Measurements from ENCODE around the gene HLA-B.
"Not testable (repeated sequence)": the region's sequence is repeated elsewhere in the genome, so short reads cannot be mapped to it uniquely, and the experiment has no call there.

The HLA-B gene

DNA sequence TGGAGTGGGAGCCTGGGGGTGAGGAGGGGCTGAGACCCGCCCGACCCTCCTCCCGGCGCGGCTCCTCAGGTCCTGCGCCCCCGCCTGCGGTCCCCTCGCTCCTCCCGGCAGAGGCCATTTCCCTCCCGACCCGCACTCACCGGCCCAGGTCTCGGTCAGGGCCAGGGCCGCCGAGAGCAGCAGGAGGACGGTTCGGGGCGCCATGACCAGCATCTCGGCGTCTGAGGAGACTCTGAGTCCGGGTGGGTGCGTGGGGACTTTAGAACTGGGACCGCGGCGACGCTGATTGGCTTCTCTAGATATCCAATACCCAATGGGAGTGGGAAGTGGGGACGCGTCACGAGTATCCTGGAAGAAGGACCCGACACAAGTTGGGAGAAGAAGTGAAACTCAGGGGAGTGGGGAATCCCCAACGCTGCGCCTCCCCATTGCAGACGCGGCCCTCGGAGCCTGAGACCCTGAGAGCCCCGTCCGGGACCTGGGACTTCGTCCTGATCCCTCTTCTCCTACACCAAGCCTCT is at the start of gene HLA-B:
TSS of gene HLA-B (minus strand) at position 234 of the 521 bp plus-strand sequence. CDS start at position 213, 21 bp downstream.
- peak; percentile 55 to 71 for DNase-seq (ENCODE audit: low read depth in 2 of 2)

DNA sequence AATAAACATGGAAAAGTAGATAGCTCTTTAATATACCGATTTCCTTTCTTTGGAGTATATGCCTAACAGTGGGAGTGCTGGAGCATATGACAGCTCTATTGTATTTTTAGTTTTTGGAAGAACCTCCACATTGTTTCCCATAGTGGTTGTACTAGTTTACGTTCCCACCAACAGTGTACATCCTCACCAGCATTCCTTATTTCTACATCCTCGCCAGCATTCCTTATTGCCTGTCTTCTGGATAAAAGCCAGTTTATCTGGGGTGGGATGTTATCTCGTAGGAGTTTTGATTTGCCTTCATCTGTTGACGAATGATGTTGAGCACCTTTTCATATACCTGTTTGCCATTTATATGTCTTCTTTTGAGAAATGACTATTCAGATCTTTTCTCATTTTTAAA is 49.0 kb upstream of the HLA-B start:
- DNase-seq (ENCODE audit: low read depth in 2 of 2) = no peak

DNA sequence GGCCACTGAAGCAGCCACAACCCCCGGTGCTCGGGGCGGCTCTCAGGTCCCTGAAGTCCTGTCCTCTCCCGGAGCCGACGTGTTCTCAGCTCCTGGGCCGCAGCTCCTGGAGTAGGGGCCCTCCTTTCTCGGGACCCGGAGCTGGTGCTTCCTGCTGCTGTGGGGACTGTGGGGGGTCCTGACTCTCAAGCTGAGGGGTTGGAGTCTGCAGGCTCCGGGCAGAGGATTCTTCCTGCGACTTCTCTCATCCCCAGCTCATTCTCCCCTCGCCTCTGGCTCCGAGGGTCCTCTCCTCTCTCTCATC is 47.0 kb upstream of the HLA-B start:
- not testable (repeated sequence) for DNase-seq (ENCODE audit: low read depth in 2 of 2)

DNA sequence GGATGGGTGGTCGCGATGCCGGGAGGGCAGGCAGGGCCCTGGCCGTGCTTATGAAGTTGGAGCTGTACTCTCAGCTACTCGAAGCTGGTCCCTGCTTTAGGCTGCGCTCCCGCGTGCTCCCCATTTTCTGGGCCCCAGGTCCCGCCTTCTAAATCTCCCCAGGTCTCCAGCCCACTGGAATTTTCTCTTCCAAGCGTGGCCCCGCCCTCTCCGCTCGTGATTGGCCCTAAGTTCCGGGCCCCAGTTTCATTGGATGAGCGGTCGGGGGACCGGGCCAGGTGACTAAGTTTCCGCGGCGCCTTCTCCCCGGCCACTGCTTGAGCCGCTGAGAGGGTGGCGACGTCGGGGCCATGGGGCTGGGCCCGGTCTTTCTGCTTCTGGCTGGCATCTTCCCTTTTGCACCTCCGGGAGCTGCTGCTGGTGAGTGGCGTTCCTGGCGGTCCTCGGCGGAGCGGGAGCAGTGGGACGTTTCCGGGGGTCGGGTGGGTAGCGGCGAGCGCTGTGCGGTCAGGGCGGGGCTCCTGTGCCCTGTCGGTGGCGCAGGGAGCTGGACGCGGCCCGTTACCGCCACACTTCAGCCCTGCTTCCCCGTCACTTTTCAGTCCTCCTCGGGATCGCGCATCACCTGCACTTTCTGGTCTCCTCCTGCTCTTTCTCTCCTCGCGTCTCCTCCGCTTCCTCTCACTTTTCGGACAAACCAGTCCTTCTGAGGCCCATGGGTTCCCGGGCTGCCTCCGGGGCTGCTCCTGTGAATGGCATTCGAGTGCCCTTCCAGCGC is 46.5 kb upstream of the HLA-B start, which contains the start of gene MICA:
TSS of gene MICA (plus strand) at position 313 of the 778 bp plus-strand sequence. CDS start at position 351, 38 bp downstream.
- DNase-seq (ENCODE audit: low read depth in 2 of 2) = peak; percentile 43 to 45

DNA sequence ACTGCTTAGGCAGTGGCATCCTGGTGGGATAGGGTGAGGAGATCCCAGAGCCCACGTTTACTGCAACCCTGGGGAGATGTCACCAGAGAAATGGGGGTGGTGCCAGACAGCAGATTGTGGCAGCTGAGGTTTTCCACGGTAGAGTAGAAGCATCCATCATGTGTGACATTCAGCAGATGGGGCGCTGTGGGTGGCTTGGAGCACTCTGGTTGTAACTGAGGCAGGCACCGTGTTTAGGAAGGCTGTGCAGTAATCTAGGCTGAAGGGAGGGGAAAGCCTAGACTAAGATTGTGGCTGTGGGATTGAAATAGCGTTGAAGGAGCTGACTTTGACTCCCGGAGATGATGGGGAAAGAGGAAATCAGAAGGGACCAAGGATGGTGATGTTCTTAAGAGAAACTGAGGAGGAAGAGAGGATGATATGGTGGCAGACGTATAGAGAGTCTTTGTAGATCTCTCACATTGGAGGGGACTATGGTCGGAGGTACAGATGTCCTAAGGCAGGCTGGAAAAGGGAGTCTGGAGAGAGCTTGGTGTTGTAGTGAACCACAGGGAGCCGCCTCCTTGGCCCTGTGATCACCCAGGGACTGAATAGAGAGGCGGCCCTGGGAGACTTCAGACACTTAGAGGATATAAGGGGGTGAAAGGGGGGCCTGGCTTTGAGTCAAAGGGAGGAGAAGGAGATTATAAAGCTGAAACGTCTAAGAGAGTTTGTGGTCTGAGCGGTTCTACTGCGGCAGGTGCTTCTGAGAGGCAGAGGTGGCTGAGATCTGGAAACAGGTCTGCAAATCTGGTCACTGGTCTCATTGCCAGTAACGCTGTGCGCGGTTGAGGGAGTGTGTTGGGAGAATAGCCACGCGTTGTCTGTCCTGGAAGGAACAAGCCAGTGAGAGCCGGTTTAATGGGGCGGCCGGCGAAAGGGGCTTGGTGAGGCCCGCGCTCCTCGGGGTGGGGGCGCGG is 45.6 kb upstream of the HLA-B start:
- DNase-seq (ENCODE audit: low read depth in 2 of 2) = no peak

DNA sequence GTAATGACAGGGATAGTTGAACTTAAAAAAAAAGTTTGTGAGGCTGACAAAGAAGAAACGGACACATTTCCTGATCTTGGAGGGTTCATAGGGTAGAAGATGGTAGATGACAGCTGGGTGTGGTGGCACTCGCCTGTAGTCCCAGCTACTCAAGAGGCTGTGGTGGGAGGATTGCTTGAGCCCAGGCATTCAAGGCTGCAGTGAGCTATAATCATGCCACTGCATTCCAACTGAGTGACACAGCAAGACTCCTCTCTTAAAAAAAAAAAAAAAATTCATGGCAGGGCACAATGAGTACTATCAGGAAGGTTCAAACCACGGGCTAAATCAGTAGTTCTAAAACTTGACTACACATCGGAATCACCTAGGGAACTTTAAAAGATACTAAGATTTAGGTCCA is 44.4 kb upstream of the HLA-B start:
- no peak for DNase-seq (ENCODE audit: low read depth in 2 of 2)

DNA sequence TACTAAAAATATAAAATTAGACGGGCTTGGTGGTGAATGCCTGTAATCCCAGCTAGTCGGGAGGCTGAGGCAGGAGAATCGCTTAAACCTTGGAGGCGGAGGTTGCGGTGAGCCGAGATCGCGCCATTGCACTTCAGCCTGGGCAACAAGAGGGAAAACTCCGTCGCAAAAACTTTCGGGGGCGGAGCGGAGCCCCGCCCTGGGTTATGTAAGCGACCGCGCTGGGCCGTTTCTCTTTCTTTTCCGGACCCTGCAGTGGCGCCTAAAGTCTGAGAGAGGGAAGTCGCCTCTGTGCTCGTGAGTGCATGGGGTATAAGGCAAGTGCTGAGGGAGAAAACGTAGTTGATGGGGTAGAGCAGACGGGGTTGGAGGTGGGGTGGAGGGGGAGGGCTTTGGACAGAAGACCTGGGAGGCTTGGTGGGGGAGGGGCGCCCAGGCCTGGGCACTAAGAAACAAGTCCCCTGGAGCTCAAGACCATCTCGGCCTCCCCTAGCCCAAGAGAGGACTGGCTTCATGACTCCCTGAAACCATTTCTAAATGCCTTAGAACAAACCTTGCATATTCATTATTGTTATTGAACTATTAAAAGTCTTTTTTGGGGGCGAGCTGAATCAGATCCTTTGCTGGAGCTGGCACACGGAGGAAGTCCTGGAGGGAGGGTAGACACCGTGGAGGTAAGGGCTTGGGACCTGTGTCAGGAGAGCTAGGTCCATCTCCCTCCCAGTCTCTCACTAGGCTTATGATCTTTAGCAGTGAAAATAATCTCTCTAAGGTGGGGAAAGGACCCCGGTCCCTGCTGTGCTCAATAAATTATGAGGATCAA is 43.7 kb upstream of the HLA-B start:
- peak; percentile 50 to 53 for DNase-seq (ENCODE audit: low read depth in 2 of 2)

DNA sequence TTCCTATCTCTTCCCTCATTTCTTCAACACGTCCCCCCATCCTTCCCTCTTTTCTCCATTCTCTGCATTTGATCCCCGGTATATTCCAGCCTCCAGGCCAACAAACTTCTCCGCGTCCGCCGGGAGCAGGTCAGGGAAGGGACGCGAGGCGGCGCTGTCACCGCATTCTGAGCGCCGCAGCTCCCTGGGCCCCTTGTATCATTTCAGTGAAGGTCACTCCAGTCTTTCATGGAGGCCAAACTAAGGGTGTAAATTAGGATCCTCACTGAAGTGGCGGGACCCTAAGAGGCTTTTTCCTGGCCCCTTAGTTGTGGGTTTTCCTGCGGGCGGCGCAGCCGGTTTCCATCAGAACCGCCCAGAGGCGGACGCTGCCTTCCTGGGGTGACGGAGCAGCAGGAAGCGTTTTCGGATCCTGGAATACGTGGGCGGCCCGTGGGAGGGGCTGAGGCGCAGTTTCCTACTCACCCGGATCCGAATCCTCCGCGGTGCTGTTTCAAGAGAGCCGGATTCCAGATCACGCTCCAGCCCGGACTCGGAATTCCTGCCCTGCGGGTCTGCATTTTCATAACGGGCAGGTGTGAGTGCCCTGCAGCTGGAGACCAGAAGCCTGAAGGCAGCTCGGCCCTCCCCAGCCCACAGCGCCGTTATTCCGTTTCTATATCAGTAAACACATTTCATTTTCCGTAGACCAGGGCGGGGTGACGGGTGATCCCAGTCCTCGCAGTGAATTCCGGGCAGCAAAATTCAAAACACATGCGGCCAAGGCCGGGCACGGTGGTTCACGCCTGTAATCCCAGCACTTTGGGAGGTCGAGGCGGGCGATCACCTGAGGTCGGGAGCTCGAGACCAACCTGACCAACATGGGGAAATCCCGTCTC is 42.8 kb upstream of the HLA-B start:
- peak; percentile 20 to 31 for DNase-seq (ENCODE audit: low read depth in 2 of 2)

DNA sequence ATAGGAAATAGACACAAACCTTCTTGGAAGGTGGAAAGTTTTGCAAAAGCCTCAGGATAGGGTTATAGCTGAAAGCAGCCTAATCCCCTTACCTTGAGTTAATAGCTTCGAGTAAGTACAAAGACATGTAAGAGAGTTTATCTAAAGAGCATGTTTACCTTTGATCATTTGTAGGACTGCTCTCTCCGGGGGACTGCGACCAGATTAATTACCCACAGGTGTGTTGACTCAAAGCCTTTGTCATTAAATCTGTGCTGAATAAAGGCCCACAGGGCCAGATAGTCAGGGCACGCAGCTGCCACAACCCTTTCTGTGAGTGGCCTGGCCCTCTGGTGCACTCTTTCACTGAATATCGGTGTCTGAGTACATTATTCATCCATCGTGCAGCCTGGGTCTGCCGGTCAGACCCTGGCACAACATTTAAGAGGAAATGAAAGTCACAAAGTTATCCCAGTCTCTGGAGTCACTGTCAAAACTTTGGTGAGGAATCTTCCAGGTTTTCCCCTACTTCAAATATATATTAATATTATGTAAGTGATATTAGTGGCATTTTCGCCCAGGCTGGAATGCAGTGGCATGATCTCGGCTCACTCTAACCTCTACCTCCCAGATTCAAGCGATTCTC is 41.0 kb upstream of the HLA-B start:
- no peak for DNase-seq (ENCODE audit: low read depth in 2 of 2)

DNA sequence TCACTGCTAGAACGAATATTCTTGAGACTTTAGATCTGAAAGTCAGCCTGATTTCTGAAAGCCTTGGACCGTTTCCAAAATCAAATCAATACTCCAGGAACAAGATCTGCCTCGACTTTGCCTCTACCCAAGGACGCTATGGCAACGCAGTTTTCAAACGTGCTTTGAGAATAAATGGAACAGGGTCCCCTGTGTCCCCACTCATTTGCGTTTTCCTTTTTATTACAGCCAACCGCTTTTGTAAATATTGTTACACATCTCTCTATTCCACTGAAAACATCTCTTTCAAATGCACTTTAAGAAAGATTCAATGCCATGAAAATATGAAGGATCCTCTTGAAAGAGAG is 40.1 kb upstream of the HLA-B start:
- not testable (repeated sequence) for DNase-seq (ENCODE audit: low read depth in 2 of 2)

DNA sequence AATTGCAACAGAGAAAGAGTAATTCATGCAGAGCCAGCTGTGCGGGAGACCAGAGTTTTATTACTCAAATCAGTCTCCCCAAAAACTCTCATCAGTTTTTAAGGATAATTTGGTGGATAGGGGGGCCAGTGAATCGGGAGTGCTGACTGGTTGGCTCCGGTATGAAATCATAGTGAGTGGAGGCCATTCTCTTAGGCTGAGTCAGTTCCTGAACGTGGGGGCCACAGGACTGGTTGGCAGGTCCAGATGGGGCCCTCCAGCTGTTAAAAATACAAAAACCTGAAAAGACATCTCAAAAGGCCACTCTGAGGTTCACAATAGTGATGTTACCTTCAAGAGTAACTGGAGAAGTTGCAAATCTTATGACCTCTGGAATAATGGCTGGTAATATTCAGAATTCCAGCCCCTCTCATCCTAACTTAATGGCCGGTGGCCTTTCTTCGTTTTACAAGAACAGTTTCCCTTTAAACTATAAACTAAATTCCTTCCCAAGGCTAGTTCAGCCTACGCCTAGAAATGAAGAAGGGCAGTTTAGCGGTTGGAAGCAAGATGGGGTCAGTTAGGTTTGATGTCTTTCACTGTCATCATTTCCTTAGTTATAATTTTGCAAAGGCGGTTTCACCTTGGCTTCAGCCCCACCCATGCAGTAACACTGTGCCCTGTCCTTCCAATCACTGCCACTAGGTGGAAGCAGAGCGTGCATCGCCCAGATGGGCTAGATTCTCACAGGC is 39.6 kb upstream of the HLA-B start:
- peak; percentile 72 to 76 for DNase-seq (ENCODE audit: low read depth in 2 of 2)

DNA sequence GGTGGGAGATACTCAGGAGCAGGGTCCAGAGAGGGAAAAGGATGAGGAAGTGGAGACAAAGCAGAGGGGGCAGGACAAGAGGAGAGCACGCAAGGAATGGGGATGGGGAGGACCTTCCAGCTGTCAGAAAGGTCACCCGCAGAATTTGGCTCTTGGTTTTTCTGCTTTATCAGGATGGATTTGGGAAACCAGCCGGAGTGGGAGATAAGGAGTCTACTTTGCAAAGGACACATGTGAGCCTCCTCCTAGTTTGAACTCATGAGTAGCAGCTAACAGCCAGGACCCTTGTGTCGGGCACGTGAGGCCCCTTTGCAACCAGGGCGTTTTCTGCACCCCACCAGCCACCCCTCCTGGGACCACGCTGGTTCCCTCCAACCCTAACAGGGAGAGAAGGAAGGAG is 38.9 kb upstream of the HLA-B start:
- DNase-seq (ENCODE audit: low read depth in 2 of 2) = no peak

DNA sequence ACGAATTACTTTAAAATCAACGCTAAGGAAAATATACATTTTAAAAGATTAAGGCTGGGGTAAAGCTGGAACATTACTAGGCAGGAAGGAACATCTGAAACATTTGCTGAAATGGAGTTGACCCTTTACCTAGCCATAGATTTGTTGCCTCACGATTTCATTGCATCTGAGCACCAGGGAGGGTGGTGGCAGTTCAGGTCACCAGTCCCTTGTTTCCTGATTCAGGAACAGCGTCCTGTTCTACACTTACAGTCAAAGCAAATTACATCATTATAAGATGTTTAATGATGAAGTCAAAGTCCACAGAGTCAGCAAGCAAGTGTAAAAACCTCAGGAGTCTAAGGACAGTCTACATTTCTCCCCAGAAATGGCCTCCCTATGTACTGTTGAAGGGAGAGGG is 37.4 kb upstream of the HLA-B start:
- DNase-seq (ENCODE audit: low read depth in 2 of 2) = no peak

DNA sequence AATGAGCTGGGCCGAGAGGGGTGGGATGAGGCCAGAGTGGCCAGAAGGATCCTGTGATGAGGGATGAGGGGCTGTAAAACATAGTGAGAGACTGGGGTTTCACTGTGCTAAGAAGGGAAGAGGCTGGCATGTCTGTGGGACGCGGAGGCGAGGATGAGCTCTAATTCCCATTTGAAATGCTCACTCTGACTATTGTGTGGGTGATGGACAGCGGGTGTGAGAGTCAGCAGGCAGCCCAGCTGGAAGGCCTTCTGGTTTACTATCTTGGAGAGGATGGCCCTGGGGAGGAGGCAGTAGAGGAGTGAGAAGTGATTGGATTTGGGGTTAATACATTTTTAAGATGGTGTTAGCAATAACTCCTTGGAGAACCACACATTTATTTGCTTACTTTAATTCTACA is 37.0 kb upstream of the HLA-B start:
- no peak for DNase-seq (ENCODE audit: low read depth in 2 of 2)

DNA sequence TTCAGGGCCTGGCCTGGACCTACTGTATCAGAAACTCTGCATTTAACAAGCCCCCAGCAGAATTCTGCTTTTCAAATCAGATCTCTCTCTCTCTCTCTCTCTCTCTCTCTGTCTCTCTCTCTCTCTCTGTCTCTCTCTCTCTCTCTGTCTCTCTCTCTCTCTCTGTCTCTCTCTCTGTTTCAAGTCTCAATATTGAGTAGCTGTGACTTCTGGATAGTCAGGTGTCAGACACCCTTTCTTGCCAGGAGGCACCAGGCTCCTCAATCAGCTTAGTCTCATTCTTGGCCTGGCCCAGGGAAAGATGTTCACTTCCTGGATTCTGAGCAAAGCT is 32.8 kb upstream of the HLA-B start:
- DNase-seq (ENCODE audit: low read depth in 2 of 2) = not testable (repeated sequence)

DNA sequence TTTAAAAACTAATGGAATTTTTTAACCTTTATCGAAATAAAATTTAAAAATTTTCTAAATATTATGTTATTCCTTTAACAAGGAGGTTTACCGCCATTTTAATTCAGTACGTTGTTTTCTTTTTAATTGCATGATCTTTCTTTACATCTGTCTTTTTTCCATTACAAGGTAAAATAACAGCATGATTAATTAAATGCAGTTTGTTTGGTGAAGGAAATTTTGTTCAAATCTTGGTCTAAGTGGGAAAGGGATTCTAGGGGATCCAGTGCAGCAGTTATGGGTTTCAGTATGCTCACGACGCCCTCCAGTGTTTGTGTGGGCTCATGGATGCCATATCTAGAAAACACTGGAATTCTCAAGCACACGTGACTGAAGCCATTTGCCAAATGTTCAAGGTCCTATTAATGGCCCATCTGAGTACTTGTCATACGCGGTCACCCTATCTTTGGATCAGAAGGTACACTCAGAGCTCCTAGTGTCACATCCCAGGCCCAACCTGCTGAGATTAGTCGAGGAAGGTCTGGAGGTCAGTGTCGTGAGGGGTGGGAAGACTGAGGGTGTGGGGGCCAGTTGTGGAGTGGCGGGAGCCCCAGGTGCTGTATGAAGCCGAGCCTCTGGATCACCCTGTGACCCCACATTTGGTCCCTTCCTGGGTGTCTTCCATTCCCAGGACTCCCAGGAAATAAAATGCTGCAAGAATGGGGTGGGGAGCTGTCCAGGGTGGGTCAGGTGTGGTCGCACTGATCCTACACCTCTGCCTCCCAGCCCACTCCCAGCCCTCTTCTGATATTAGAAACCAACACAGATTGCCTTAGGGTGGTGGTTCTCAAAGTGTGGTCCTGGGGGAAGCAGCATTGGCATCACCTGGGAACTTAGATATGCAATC is 32.2 kb upstream of the HLA-B start:
- not testable (repeated sequence) for DNase-seq (ENCODE audit: low read depth in 2 of 2)

DNA sequence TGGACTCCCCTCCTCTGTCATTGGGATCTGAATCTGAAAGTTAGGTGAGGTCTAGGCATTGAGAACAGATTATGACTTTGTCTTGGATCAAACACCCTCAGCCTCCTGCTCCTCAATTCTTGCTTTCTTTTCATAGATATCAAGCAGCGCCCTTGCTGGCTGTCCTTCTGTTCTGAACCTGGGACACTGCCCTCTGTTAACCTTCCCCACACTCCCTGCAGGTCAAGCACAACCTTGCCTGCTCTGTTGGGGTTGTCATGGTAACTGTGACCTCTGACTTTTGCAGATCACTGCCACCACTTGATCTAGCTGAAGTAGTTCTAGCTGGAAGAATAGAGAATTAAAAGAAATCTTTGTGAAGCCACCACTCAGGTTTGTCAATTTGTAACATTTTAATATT is 30.0 kb upstream of the HLA-B start:
- DNase-seq (ENCODE audit: low read depth in 2 of 2) = no peak

DNA sequence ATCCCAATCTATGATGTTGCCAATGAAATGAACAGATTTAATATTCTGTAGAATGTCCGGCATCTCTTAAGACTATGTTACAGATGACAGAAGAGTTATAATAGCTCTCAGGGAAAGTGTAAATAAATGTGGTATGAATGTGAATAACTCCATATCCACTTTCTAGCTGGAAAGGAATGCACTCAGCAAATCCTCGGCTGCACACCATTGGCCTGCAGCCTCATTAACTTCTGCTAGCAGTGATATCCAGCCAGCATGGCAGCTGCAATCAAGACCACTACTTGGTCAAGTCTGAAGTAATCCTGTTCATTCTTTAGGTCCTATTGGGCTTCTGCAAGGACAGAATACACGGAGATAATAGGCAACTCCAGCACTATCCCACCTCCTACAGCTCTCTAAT is 29.1 kb upstream of the HLA-B start:
- no peak for DNase-seq (ENCODE audit: low read depth in 2 of 2)

DNA sequence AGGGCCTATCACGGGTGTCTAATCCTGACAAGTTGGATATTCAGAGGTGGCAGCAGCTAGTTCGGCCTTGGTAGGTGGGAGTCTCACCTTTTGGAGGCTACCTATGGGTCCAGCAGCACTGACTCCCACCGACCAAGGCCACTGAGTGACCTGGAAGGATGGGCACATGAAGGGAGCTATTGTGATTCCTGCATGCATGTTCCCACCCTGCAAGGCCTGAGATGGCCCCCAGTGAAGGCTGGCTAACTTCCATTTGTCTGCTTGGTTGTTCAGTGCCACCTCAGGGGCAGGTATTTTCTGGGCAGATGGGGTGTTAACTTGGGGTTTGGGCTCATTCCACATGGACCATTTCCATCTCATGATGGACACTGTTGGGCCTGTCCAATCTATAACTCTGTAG is 28.1 kb upstream of the HLA-B start:
- DNase-seq (ENCODE audit: low read depth in 2 of 2) = no peak
